A549 treated with DMSO at 1 μM for 4 hours (cell line): ENCODE measurements around the gene CEMIP2. TPM values are rescaled to one million over a fixed set of nuclear protein-coding genes. Genes with fewer than 3 reads are reported as not detected.

Source experiments
- total RNA-seq: library from RNA; stranded (reverse); fragments of 200-300 nt; extraction: Qiagen RNA extraction; gene quantifications from 5 replicates; pipeline ENCODE4 v1.2.3, GENCODE V29; 2022; ENCODE audit warnings: low read depth

CEMIP2 gene
- total RNA-seq = 64.7 to 99.6 TPM (median 73.6 TPM) in 5 replicates

GRCh38 chr9:71768388-71769174 is at the start of gene CEMIP2:
Gene CEMIP2 (minus strand): TSS chr9:71768513. CDS start chr9:71750373, 18,140 bp downstream.

Other genes starting within 250 kb of the CEMIP2 start
- 15.1 to 20.0 TPM (median 17.1 TPM) in 5 replicates for gene ABHD17B, start 142.7 kb upstream of the CEMIP2 start, total RNA-seq
- gene C9orf85, start 143.1 kb upstream of the CEMIP2 start, total RNA-seq = 13.3 to 14.6 TPM (median 13.8 TPM) in 5 replicates